K562 (cell line): ENCODE results near the gene CSF1. TPM values are rescaled to one million over a fixed set of nuclear protein-coding genes. Genes with fewer than 3 reads are reported as not detected.

Experiments used
- FOXA3 ChIP-seq, 2 experiments: fragments of 450-650 bp in 1 of 2; sonication (generic) in 1 of 2; formaldehyde crosslinking; IDR thresholded peaks in 1 of 2; conservative IDR thresholded peaks in 1 of 2; 2 replicates each; pipeline versions ENCODE4 v1.4.0 to v1.8.0; 2020 to 2022; ENCODE audit warnings: mild to moderate bottlenecking in 2 of 2, missing genetic modification reagents in 1 of 2
- KDM1A ChIP-seq, 2 experiments: fragments of 450-650 bp; IDR thresholded peaks; 2 replicates each; pipeline ENCODE4 v1.6.1; 2016; ENCODE audit warnings: mild to moderate bottlenecking in 2 of 2
- KDM4B ChIP-seq, 2 experiments: fragments of 450-650 bp in 1 of 2; sonication (generic) in 1 of 2; IDR thresholded peaks; 2 replicates each; pipeline ENCODE4 v1.6.1; 2016 to 2017; ENCODE audit warnings: borderline replicate concordance in 2 of 2, antibody characterized with exemption in 1 of 2, low read depth in 1 of 2, mild to moderate bottlenecking in 1 of 2
- NELFE ChIP-seq: IDR thresholded peaks from 2 replicates; pipeline ENCODE4 v1.6.1; 2011; ENCODE audit warnings: mild to moderate bottlenecking; ENCODE audit not compliant: insufficient read depth, insufficient read length
- NR2C1 ChIP-seq, 2 experiments: fragments of 450-650 bp; IDR thresholded peaks; 2 replicates each; pipeline ENCODE4 v1.6.1; 2017; ENCODE audit warnings: mild to moderate bottlenecking in 2 of 2, antibody characterized with exemption in 1 of 2, inconsistent platforms in 1 of 2, missing compliant biosample characterization in 1 of 2, missing genetic modification characterization in 1 of 2
- ZNF263 ChIP-seq: sonication (generic); formaldehyde crosslinking; IDR thresholded peaks from 2 replicates; pipeline ENCODE4 v1.8.0; 2022; ENCODE audit warnings: mild to moderate bottlenecking, missing genetic modification reagents, borderline replicate concordance
- ZNF41 ChIP-seq: fragments of 250-450 bp; sonication (Bioruptor Pico); conservative IDR thresholded peaks from 2 replicates; pipeline ENCODE4 v1.4.0; 2020; ENCODE audit warnings: mild to moderate bottlenecking
- polyA plus RNA-seq, 8 experiments: library from polyadenylated mRNA; depleted of rRNA in 4 of 8; stranded (reverse) in 5 of 8; unstranded in 3 of 8; fragments of >200 nt; fragmentation: Nextera tagmentation in 2 of 8; fragmentation: Illumina TruSeq in 1 of 8; extraction: Ambion mirVana in 2 of 8; extraction: Trizol in 1 of 8; gene quantifications; 2 replicates each; pipeline versions ENCODE4 v1.2.1 to v1.2.3, GENCODE V29; 2011 to 2014; ENCODE audit warnings: inconsistent platforms in 1 of 8, missing spikeins in 1 of 8
- total RNA-seq, 7 experiments: library from RNA; depleted of rRNA in 6 of 7; stranded (reverse); fragments of >200 nt in 6 of 7; fragmentation: Illumina TruSeq in 2 of 7; extraction: Trizol in 2 of 7; gene quantifications; 2 replicates each; pipeline versions ENCODE4 v1.2.1 to v1.2.3, GENCODE V29; 2011 to 2021; ENCODE audit warnings: low replicate concordance in 1 of 7
- TF ChIP-seq, protein P1 (sequence below): fragments of 450-650 bp; IDR thresholded peaks from 2 replicates; pipeline ENCODE4 v1.6.1; 2016; ENCODE audit warnings: low read depth
- TF ChIP-seq, protein P2 (sequence below), 2 experiments: fragments of 450-650 bp; formaldehyde crosslinking in 1 of 2; IDR thresholded peaks; 2 replicates each; pipeline versions ENCODE4 v1.4.0 to v1.6.1; 2014 to 2020; ENCODE audit warnings: mild to moderate bottlenecking in 2 of 2, borderline replicate concordance in 1 of 2, low read depth in 1 of 2

The CSF1 gene
- total and polyA plus RNA-seq, 9 of the 15 experiments (the other 6 are each of a cell fraction or from before 2014, with no cell fraction given): 0.18 to 11.8 (median 2.8) TPM

DNA sequence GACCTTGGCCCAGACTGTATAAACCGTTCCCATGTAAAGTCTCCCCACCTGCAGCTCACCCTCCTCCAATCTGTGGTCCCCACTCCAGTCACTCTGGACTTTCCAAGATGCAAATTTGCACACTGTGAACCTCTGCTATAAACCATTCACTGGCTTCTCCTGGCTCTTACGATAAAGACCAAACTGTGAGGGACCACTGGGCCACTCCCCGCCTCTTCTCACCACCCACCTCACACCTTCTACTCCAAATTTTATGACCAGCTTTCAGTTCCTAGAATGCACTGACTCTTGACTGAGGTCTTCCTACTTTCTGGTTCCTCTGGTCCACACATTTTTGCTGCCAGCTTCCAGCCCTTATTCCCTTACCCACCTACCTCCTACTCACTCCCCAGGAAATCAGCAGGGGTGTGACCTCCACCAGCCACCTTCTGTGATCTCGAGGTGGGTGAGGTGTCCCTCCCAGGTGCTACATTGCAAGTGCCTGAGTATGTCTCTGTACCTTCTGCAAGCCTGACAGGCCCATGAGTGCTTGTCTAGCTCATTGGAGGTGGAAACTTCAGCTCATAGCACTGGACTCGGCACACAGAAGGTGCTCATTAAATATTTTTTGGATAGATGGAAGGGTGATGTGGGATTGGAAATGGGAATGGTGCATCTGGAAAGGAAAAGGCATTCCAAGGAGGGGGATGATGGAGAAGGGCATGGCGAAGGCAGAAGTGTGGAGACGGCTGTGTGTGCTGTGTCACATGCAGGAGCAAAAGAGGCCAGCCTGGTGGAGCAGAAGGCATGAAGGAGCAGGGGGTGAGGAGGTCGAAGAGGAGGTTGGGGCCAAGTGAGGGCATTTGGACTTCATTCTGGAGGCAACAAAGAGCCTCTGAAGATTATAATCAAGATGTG, 15.6 kb upstream of the CSF1 start (continued):
- TF ChIP-seq, protein P1, sequence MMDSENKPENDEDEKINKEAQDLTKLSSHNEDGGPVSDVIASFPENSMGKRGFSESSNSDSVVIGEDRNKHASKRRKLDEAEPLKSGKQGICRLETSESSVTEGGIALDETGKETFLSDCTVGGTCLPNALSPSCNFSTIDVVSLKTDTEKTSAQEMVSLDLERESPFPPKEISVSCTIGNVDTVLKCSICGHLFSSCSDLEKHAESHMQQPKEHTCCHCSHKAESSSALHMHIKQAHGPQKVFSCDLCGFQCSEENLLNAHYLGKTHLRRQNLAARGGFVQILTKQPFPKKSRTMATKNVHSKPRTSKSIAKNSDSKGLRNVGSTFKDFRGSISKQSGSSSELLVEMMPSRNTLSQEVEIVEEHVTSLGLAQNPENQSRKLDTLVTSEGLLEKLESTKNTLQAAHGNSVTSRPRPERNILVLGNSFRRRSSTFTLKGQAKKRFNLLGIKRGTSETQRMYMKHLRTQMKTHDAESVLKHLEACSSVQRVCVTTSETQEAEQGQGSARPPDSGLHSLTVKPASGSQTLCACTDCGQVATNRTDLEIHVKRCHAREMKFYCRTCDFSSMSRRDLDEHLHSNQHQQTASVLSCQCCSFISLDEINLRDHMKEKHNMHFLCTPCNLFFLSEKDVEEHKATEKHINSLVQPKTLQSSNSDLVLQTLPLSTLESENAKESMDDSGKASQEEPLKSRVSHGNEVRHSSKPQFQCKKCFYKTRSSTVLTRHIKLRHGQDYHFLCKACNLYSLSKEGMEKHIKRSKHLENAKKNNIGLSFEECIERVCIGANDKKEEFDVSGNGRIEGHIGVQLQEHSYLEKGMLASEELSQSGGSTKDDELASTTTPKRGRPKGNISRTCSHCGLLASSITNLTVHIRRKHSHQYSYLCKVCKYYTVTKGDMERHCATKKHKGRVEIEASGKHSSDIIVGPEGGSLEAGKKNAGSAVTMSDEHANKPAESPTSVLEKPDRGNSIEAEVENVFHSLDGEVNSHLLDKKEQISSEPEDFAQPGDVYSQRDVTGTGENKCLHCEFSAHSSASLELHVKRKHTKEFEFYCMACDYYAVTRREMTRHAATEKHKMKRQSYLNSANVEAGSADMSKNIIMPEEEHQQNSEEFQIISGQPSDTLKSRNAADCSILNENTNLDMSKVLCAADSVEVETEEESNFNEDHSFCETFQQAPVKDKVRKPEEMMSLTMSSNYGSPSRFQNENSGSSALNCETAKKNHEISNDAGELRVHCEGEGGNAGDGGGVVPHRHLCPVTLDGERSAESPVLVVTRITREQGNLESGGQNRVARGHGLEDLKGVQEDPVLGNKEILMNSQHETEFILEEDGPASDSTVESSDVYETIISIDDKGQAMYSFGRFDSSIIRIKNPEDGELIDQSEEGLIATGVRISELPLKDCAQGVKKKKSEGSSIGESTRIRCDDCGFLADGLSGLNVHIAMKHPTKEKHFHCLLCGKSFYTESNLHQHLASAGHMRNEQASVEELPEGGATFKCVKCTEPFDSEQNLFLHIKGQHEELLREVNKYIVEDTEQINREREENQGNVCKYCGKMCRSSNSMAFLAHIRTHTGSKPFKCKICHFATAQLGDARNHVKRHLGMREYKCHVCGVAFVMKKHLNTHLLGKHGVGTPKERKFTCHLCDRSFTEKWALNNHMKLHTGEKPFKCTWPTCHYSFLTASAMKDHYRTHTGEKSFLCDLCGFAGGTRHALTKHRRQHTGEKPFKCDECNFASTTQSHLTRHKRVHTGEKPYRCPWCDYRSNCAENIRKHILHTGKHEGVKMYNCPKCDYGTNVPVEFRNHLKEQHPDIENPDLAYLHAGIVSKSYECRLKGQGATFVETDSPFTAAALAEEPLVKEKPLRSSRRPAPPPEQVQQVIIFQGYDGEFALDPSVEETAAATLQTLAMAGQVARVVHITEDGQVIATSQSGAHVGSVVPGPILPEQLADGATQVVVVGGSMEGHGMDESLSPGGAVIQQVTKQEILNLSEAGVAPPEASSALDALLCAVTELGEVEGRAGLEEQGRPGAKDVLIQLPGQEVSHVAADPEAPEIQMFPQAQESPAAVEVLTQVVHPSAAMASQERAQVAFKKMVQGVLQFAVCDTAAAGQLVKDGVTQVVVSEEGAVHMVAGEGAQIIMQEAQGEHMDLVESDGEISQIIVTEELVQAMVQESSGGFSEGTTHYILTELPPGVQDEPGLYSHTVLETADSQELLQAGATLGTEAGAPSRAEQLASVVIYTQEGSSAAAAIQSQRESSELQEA: no peak
- no peak for TF ChIP-seq ZNF41 (CRISPR knock-in tag)
- no peak for TF ChIP-seq NR2C1 (IDR thresholded peaks at IDR 0.05)
- TF ChIP-seq NR2C1 (tag; IDR thresholded peaks at IDR 0.05): no peak
- no peak for TF ChIP-seq FOXA3 (CRISPR knock-in tag; conservative IDR thresholded peaks at IDR 0.05 in 1 of 2, IDR thresholded peaks at IDR 0.05 in 1 of 2)
- no peak for TF ChIP-seq ZNF263 (CRISPR knock-in tag)
- no peak for TF ChIP-seq NELFE
- TF ChIP-seq KDM4B (IDR thresholded peaks at IDR 0.05; ENCODE audit: borderline replicate concordance in 2 of 2, low read depth in 1 of 2): 0 out of 4 replicates have a peak, but pooled peaks of 1 of the 2 experiments have one; percentile 47
- TF ChIP-seq, protein P2, sequence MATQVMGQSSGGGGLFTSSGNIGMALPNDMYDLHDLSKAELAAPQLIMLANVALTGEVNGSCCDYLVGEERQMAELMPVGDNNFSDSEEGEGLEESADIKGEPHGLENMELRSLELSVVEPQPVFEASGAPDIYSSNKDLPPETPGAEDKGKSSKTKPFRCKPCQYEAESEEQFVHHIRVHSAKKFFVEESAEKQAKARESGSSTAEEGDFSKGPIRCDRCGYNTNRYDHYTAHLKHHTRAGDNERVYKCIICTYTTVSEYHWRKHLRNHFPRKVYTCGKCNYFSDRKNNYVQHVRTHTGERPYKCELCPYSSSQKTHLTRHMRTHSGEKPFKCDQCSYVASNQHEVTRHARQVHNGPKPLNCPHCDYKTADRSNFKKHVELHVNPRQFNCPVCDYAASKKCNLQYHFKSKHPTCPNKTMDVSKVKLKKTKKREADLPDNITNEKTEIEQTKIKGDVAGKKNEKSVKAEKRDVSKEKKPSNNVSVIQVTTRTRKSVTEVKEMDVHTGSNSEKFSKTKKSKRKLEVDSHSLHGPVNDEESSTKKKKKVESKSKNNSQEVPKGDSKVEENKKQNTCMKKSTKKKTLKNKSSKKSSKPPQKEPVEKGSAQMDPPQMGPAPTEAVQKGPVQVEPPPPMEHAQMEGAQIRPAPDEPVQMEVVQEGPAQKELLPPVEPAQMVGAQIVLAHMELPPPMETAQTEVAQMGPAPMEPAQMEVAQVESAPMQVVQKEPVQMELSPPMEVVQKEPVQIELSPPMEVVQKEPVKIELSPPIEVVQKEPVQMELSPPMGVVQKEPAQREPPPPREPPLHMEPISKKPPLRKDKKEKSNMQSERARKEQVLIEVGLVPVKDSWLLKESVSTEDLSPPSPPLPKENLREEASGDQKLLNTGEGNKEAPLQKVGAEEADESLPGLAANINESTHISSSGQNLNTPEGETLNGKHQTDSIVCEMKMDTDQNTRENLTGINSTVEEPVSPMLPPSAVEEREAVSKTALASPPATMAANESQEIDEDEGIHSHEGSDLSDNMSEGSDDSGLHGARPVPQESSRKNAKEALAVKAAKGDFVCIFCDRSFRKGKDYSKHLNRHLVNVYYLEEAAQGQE (IDR thresholded peaks at IDR 0.05; ENCODE audit: borderline replicate concordance): no peak
- TF ChIP-seq, protein P2 (CRISPR knock-in tag; IDR thresholded peaks at IDR 0.05; ENCODE audit: low read depth): no peak
- TF ChIP-seq KDM1A (IDR thresholded peaks at IDR 0.05): no peak
